ENCODE measurements around the gene ZKSCAN3. TPM values are rescaled to one million over a fixed set of nuclear protein-coding genes. Genes with fewer than 3 reads are reported as not detected.

The ZKSCAN3 gene
- polyA plus RNA-seq, 2 of the 4 experiments (the other 2 are of a cell fraction) = 1.6 to 2.7 TPM

DNA sequence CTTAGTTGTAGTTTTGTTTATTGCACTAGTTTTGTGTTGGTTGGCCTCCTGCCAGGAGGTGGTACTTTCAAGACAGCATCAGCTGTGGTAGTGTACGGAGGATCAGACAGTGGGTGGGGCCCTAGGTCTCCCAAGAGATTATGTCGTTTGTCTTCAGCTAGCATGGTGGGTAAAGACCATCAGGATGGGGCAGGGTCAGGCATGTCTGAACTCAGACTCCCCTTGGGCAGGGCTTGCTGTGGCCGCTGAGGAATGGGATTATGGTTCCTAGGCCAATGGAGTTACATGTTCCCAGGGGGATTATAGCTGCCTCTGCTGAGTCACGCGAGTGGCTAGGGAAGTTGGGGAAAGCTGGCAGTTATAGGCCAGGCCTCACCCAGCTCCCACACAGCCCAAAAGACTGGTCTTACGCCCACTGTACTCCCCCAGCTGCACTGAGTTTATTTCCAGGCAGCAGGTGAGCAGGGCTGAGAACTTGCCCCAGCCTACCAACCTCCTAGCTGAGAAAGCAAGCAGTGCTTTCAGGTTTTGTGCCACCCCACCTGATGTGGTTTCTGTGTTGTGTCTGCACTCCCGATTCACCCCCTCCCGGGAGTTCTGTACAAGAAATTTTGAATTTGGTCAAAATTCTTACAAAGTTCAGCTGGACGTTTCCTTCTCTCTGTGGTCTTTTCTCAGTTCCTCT lies 38.5 kb upstream of the ZKSCAN3 start:
- Histone ChIP-seq H3K9me3 (no peaks in the 10 kb centered on the region), H3K4me2 (no peak overlapping the region), H3K27ac (no peak overlapping the region), H3K4me1 (no peaks in the 10 kb centered on the region), H3K4me3 (no peak overlapping the region)
- 80% methylated on average over 9 of the region's 9 CpGs for WGBS (ENCODE audit: missing lambda C conversion rate)
- DNase-seq (ENCODE audit: low read depth in 1 of 2, low spot score in 1 of 2) = no peak
- POLR2A ChIA-PET = no interaction called here
- no peak for FAIRE-seq
- CTCF ChIA-PET = interaction anchor here (1.0 kb wide), 1 partner anchor 280 kb away, joined by 3 read pairs; no protein-coding TSS in a partner anchor
- no peak for ATAC-seq
- TF ChIP-seq PBX3 (IDR thresholded peaks at IDR 0.05) (no peak), FOXS1 (CRISPR knock-in tag; IDR thresholded peaks at IDR 0.05) (no peak), MAFK (IDR thresholded peaks at IDR 0.05; ENCODE audit: partially characterized antibody) (no peak), TFCP2L1 (CRISPR knock-in tag; IDR thresholded peaks at IDR 0.05) (no peak), CBX2 (IDR thresholded peaks at IDR 0.05; ENCODE audit: borderline replicate concordance, low read depth) (no peak), CHD2 (IDR thresholded peaks at IDR 0.05; ENCODE audit: low read length, partially characterized antibody) (no peak), ZFP36 (IDR thresholded peaks at IDR 0.05; ENCODE audit: borderline replicate concordance, partially characterized antibody) (no peak), FOSL2 (IDR thresholded peaks at IDR 0.05) (no peak), FOSL2 (CRISPR knock-in tag; IDR thresholded peaks at IDR 0.05) (no peak), CBX8 (IDR thresholded peaks at IDR 0.05) (no peak), RARB (CRISPR knock-in tag; IDR thresholded peaks at IDR 0.05) (no peak)
- TF ChIP-seq, protein P1, sequence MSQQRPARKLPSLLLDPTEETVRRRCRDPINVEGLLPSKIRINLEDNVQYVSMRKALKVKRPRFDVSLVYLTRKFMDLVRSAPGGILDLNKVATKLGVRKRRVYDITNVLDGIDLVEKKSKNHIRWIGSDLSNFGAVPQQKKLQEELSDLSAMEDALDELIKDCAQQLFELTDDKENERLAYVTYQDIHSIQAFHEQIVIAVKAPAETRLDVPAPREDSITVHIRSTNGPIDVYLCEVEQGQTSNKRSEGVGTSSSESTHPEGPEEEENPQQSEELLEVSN (IDR thresholded peaks at IDR 0.05; ENCODE audit: borderline replicate concordance, low read depth) = no peak
- TF ChIP-seq, protein P2, sequence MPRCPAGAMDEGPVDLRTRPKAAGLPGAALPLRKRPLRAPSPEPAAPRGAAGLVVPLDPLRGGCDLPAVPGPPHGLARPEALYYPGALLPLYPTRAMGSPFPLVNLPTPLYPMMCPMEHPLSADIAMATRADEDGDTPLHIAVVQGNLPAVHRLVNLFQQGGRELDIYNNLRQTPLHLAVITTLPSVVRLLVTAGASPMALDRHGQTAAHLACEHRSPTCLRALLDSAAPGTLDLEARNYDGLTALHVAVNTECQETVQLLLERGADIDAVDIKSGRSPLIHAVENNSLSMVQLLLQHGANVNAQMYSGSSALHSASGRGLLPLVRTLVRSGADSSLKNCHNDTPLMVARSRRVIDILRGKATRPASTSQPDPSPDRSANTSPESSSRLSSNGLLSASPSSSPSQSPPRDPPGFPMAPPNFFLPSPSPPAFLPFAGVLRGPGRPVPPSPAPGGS (IDR thresholded peaks at IDR 0.05) = no peak
- TF ChIP-seq, protein P3, sequence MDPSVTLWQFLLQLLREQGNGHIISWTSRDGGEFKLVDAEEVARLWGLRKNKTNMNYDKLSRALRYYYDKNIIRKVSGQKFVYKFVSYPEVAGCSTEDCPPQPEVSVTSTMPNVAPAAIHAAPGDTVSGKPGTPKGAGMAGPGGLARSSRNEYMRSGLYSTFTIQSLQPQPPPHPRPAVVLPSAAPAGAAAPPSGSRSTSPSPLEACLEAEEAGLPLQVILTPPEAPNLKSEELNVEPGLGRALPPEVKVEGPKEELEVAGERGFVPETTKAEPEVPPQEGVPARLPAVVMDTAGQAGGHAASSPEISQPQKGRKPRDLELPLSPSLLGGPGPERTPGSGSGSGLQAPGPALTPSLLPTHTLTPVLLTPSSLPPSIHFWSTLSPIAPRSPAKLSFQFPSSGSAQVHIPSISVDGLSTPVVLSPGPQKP (IDR thresholded peaks at IDR 0.05; ENCODE audit: low read depth, low read length) = no peak

DNA sequence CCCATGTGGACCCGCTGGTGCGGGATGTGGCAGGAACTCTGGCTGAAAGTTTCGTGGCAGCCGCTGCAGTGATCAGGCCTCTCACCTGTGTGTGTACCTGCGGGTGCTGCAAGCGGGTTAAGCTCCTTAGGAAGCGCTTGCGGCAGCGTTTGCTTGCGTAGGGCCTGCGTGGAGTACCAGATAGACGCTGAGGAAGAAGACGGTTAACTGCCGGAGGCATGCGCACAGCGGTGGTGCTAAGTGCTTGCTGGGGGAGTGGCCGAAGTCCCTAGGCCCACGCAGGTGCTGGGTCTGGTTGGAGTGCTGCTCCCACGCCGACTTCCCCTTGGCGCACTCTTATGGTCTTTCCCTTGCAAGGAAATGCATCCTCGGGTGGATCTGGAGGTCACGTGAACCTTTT lies 36.8 kb upstream of the ZKSCAN3 start:
- no peak for ATAC-seq
- no peak for FAIRE-seq

More for the DNA sequence above, 36.8 kb upstream of the ZKSCAN3 start:
- no peaks in the 10 kb centered on the region for H3K9me3 ChIP-seq
- H3K4me3 ChIP-seq = no peak overlapping the region
- no peaks in the 10 kb centered on the region for H3K4me1 ChIP-seq
- POLR2A ChIA-PET = interaction anchor here (1.0 kb wide), 1 partner anchor 46 kb away, joined by 6 read pairs; the partner anchor contains the start of gene ZSCAN26
- no peak for TF ChIP-seq MAZ (IDR thresholded peaks at IDR 0.05; ENCODE audit: borderline replicate concordance, low read depth, low read length)
- TF ChIP-seq FOSL2 (IDR thresholded peaks at IDR 0.05) = no peak
- TF ChIP-seq FOSL2 (CRISPR knock-in tag; IDR thresholded peaks at IDR 0.05) = no peak
- TF ChIP-seq, protein P4, sequence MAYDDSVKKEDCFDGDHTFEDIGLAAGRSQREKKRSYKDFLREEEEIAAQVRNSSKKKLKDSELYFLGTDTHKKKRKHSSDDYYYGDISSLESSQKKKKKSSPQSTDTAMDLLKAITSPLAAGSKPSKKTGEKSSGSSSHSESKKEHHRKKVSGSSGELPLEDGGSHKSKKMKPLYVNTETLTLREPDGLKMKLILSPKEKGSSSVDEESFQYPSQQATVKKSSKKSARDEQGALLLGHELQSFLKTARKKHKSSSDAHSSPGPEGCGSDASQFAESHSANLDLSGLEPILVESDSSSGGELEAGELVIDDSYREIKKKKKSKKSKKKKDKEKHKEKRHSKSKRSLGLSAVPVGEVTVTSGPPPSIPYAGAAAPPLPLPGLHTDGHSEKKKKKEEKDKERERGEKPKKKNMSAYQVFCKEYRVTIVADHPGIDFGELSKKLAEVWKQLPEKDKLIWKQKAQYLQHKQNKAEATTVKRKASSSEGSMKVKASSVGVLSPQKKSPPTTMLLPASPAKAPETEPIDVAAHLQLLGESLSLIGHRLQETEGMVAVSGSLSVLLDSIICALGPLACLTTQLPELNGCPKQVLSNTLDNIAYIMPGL (CRISPR knock-in tag; IDR thresholded peaks at IDR 0.05; ENCODE audit: borderline replicate concordance) = no peak
- no peak for TF ChIP-seq CBX8 (IDR thresholded peaks at IDR 0.05)
- TF ChIP-seq, protein P5, sequence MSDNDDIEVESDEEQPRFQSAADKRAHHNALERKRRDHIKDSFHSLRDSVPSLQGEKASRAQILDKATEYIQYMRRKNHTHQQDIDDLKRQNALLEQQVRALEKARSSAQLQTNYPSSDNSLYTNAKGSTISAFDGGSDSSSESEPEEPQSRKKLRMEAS (IDR thresholded peaks at IDR 0.05) = no peak
- no peak for TF ChIP-seq HOXA7 (CRISPR knock-in tag; IDR thresholded peaks at IDR 0.05)
- 88% methylated on average over 12 of the region's 23 CpGs for WGBS (ENCODE audit: missing lambda C conversion rate)
- no peak for DNase-seq (ENCODE audit: low read depth in 1 of 2, low spot score in 1 of 2)
- CTCF ChIA-PET = no interaction called here
- H3K27ac ChIP-seq = no peak overlapping the region
- H3K4me2 ChIP-seq = no peak overlapping the region

Data from A549 (cell line).